ENCODE data around the gene BRCA1. TPM values are rescaled to one million over a fixed set of nuclear protein-coding genes. Genes with fewer than 3 reads are reported as not detected.
"Not testable (repeated sequence)": the region's sequence is repeated elsewhere in the genome, so short reads cannot be mapped to it uniquely, and the experiment has no call there.

Gene BRCA1
- total RNA-seq, 1 experiment from 2014 or later: 18.1 TPM

- no peaks in the 10 kb centered on the region for H3K4me1 Mint-ChIP-seq (ENCODE audit: insufficient read depth, unreplicated experiment)
- peaks cover 24% of the 10 kb centered on the region for H3K36me3 Mint-ChIP-seq (ENCODE audit: insufficient read depth, unreplicated experiment)
- no peaks in the 10 kb centered on the region for H3K27me3 Mint-ChIP-seq (ENCODE audit: insufficient read depth, unreplicated experiment)
- peak; percentile 97 for DNase-seq (ENCODE audit: unreplicated experiment)
- BruUV-seq (replicated peaks): TSS peak; percentile 78
- ChIA-PET CTCF (interaction anchor here (0.6 to 0.7 kb wide), 3 partner anchors 12 to 1180 kb away, joined by 3 to 4 read pairs (median 3); no protein-coding TSS in a partner anchor), POLR2A (interaction anchor here (0.7 to 3.0 kb wide), 13 partner anchors 32 to 207 kb away, joined by 3 to 37 read pairs (median 5); partner anchors contain the start of genes BRCA1, RPL27 and VAT1)
- H3K9me3 Mint-ChIP-seq (ENCODE audit: unreplicated experiment): no peaks in the 10 kb centered on the region
- no peak for TF ChIP-seq CTCF (IDR thresholded peaks at IDR 0.05; ENCODE audit: unreplicated experiment)
- no peak overlapping the region for H3K4me3 Mint-ChIP-seq (ENCODE audit: unreplicated experiment)
- H3K27ac Mint-ChIP-seq (ENCODE audit: low read depth, unreplicated experiment): no peak overlapping the region
- intact Hi-C loops (cut with micrococcal nuclease): loop anchor here (1.0 to 5.0 kb wide), 3 partner anchors 45 to 163 kb away; partner anchors contain the start of genes BRCA1, IFI35 and VAT1
Observed at GRCh38 chr17:43170140-43170765, 45.1 kb upstream of the BRCA1 start.

- Mint-ChIP-seq H3K27me3 (ENCODE audit: insufficient read depth, unreplicated experiment) (no peaks in the 10 kb centered on the region), H3K4me1 (ENCODE audit: insufficient read depth, unreplicated experiment) (no peaks in the 10 kb centered on the region), H3K27ac (ENCODE audit: low read depth, unreplicated experiment) (no peak overlapping the region), H3K4me3 (ENCODE audit: unreplicated experiment) (no peak overlapping the region), H3K36me3 (ENCODE audit: insufficient read depth, unreplicated experiment) (peaks cover 18% of the 10 kb centered on the region), H3K9me3 (ENCODE audit: unreplicated experiment) (no peaks in the 10 kb centered on the region)
- no peak for DNase-seq (ENCODE audit: unreplicated experiment)
- POLR2A ChIA-PET: interaction anchor here (0.6 to 3.0 kb wide), 16 partner anchors 32 to 331 kb away, joined by 3 to 37 read pairs (median 4); partner anchors contain the start of genes BRCA1, RPL27, RUNDC1 and TMEM106A
- CTCF ChIA-PET: interaction anchor here (0.6 to 1.0 kb wide), 5 partner anchors 12 to 1180 kb away, joined by 3 to 4 read pairs (median 3); partner anchors contain the start of gene RND2
- no TSS peak for BruUV-seq (replicated peaks)
- TF ChIP-seq CTCF (IDR thresholded peaks at IDR 0.05; ENCODE audit: unreplicated experiment): no peak
- intact Hi-C loops (cut with micrococcal nuclease): loop anchor here (1.0 to 5.0 kb wide), 3 partner anchors 44 to 162 kb away; partner anchors contain the start of genes BRCA1, IFI35 and VAT1
Observed at GRCh38 chr17:43169561-43170139, 44.5 kb upstream of the BRCA1 start.

GRCh38 chr17:43165971-43166370 lies 40.8 kb upstream of the BRCA1 start:
- BruUV-seq (replicated peaks); H3K36me3 Mint-ChIP-seq (ENCODE audit: insufficient read depth, unreplicated experiment); H3K4me3 Mint-ChIP-seq (ENCODE audit: unreplicated experiment); H3K27ac Mint-ChIP-seq (ENCODE audit: low read depth, unreplicated experiment); H3K4me1 Mint-ChIP-seq (ENCODE audit: insufficient read depth, unreplicated experiment); H3K27me3 Mint-ChIP-seq (ENCODE audit: insufficient read depth, unreplicated experiment); CTCF ChIA-PET; intact Hi-C loops (cut with micrococcal nuclease); POLR2A ChIA-PET; H3K9me3 Mint-ChIP-seq (ENCODE audit: unreplicated experiment); DNase-seq (ENCODE audit: unreplicated experiment): not testable (repeated sequence)

- POLR2A ChIA-PET; H3K9me3 Mint-ChIP-seq (ENCODE audit: unreplicated experiment); H3K27ac Mint-ChIP-seq (ENCODE audit: low read depth, unreplicated experiment); intact Hi-C loops (cut with micrococcal nuclease); H3K4me1 Mint-ChIP-seq (ENCODE audit: insufficient read depth, unreplicated experiment); H3K27me3 Mint-ChIP-seq (ENCODE audit: insufficient read depth, unreplicated experiment); DNase-seq (ENCODE audit: unreplicated experiment); H3K4me3 Mint-ChIP-seq (ENCODE audit: unreplicated experiment); BruUV-seq (replicated peaks); CTCF ChIA-PET: not testable (repeated sequence)
- peaks cover 25% of the 10 kb centered on the region for H3K36me3 Mint-ChIP-seq (ENCODE audit: insufficient read depth, unreplicated experiment)
Observed at GRCh38 chr17:43159957-43160356, 34.8 kb upstream of the BRCA1 start.

GRCh38 chr17:43159232-43159631 lies 34.1 kb upstream of the BRCA1 start:
- H3K27ac Mint-ChIP-seq (ENCODE audit: low read depth, unreplicated experiment); BruUV-seq (replicated peaks); DNase-seq (ENCODE audit: unreplicated experiment); H3K4me1 Mint-ChIP-seq (ENCODE audit: insufficient read depth, unreplicated experiment); H3K27me3 Mint-ChIP-seq (ENCODE audit: insufficient read depth, unreplicated experiment); intact Hi-C loops (cut with micrococcal nuclease); H3K4me3 Mint-ChIP-seq (ENCODE audit: unreplicated experiment); CTCF ChIA-PET; POLR2A ChIA-PET; H3K9me3 Mint-ChIP-seq (ENCODE audit: unreplicated experiment): not testable (repeated sequence)
- peaks cover 25% of the 10 kb centered on the region for H3K36me3 Mint-ChIP-seq (ENCODE audit: insufficient read depth, unreplicated experiment)

All from MCF 10A (cell line).